ENCODE measurements around the gene MTUS2. TPM values are rescaled to one million over a fixed set of nuclear protein-coding genes. Genes with fewer than 3 reads are reported as not detected.

MTUS2 gene
- total and polyA plus RNA-seq, 2 of the 8 experiments (the other 6 are each of a cell fraction or from before 2014, with no cell fraction given), result 0.18 to 0.80 TPM

GRCh38 chr13:29520671-29521070 lies 700.5 kb downstream of the MTUS2 start:
- WGBS, 2 experiments (ENCODE audit: extremely low coverage in 1 of 2, insufficient coverage in 1 of 2, insufficient read length in 1 of 2, insufficient replicate concordance in 2 of 2, low coverage in 1 of 2, low lambda C conversion rate in 2 of 2, missing lambda C conversion rate in 1 of 2), result 92% methylated on average over 4 of the region's 4 CpGs; no CpG with 5 or more reads in 1 of the 2 experiments
- no peak overlapping the region for H2BK120ac ChIP-seq (replicated peaks; ENCODE audit: low read depth, low read length)
- H3K4me3 ChIP-seq (ENCODE audit: extremely low read depth in 1 of 4, insufficient read depth in 2 of 4, low read depth in 3 of 4, low read length in 4 of 4), result no peak overlapping the region
- H3K27me3 ChIP-seq (replicated peaks in 1 of 4; ENCODE audit: control insufficient read depth in 3 of 4, extremely low read depth in 1 of 4, insufficient read depth in 3 of 4, low read length in 3 of 4), result no peaks in the 10 kb centered on the region
- peaks cover 7% of the 10 kb centered on the region; the same call in 1 of the 2 replicates for H3K79me1 ChIP-seq (ENCODE audit: low read depth, low read length)
- no peak overlapping the region for H3K4ac ChIP-seq (replicated peaks; ENCODE audit: insufficient read length, low read depth, low read length)
- H3K4me2 ChIP-seq (ENCODE audit: insufficient read depth in 1 of 2, low read depth in 2 of 2, low read length in 2 of 2), result no peak overlapping the region
- TF ChIP-seq CREB1 (IDR thresholded peaks at IDR 0.05) (no peak), TAF7 (optimal IDR thresholded peaks at IDR 0.05; ENCODE audit: borderline replicate concordance, low read depth, low read length) (no peak), TBP (IDR thresholded peaks at IDR 0.05; ENCODE audit: low read depth, low read length) (no peak), POLR2A (IDR thresholded peaks at IDR 0.05; ENCODE audit: control extremely low read depth in 1 of 2, low read depth in 2 of 2, low read length in 2 of 2) (no peak), CBX8 (IDR thresholded peaks at IDR 0.05; ENCODE audit: borderline replicate concordance, low read depth, low read length) (no peak), MAFK (IDR thresholded peaks at IDR 0.05; ENCODE audit: low read depth, low read length) (no peak), SIX5 (IDR thresholded peaks at IDR 0.05; ENCODE audit: low read depth, low read length) (no peak), NANOG (IDR thresholded peaks at IDR 0.05; ENCODE audit: insufficient read depth, low read depth, low read length, poor library complexity, severe bottlenecking) (no peak)
- no peak overlapping the region for H3K23ac ChIP-seq (ENCODE audit: insufficient read length)
- no peak overlapping the region for H4K5ac ChIP-seq (ENCODE audit: insufficient read length, low read depth, low read length)
- H3K27ac ChIP-seq (ENCODE audit: low read depth, low read length), result no peak overlapping the region
- H3K9ac ChIP-seq (replicated peaks in 1 of 4; ENCODE audit: extremely low read depth in 1 of 4, low read depth in 3 of 4, low read length in 3 of 4), result no peak overlapping the region
- H4K91ac ChIP-seq (replicated peaks; ENCODE audit: insufficient read length, low read length), result no peak overlapping the region
- H2BK20ac ChIP-seq (ENCODE audit: low read length), result no peak overlapping the region
- DNase-seq (ENCODE audit: low read depth in 1 of 2, low spot score in 2 of 2) (no peak), FAIRE-seq (no peak)
- ChIA-PET CTCF (ENCODE audit: partially characterized antibody) (interaction anchor here (1.9 to 2.5 kb wide), 2 partner anchors 12 to 187 kb away, joined by 5 to 6 read pairs; no protein-coding TSS in a partner anchor), POLR2A (ENCODE audit: partially characterized antibody) (no interaction called here)
- no peak overlapping the region for H2BK5ac ChIP-seq (ENCODE audit: low read depth, low read length)
- no peak overlapping the region for H2AK5ac ChIP-seq (ENCODE audit: low read depth, low read length)
- no peak overlapping the region for H4K8ac ChIP-seq (ENCODE audit: extremely low read depth, insufficient read depth, low read length)
- H2AFZ ChIP-seq (ENCODE audit: low read length), result no peak overlapping the region
- no peak overlapping the region for H3K18ac ChIP-seq (ENCODE audit: extremely low read depth, low read length)
- H3K36me3 ChIP-seq (ENCODE audit: control insufficient read depth in 2 of 4, insufficient read depth in 4 of 4, low read length in 3 of 4), result peaks cover 11 to 80% (median 59%) of the 10 kb centered on the region in 4 experiments
- H4K20me1 ChIP-seq (replicated peaks in 1 of 2; ENCODE audit: control insufficient read depth in 1 of 2, insufficient read depth in 2 of 2, low read length in 2 of 2), result peaks cover 3 to 17% of the 10 kb centered on the region in 2 experiments
- H2BK15ac ChIP-seq (ENCODE audit: low read length), result no peak overlapping the region
- H3K14ac ChIP-seq (ENCODE audit: insufficient read length), result no peak overlapping the region
- no peak overlapping the region for H3K56ac ChIP-seq (replicated peaks; ENCODE audit: insufficient read length, low read depth, low read length)
- H3K23me2 ChIP-seq (ENCODE audit: low read depth, low read length), result peaks cover 4% of the 10 kb centered on the region; the same call in 1 of the 2 replicates
- H3K9me3 ChIP-seq (ENCODE audit: insufficient read depth in 2 of 2, low read depth in 1 of 2, low read length in 1 of 2), result no peaks in the 10 kb centered on the region
- H2BK12ac ChIP-seq (ENCODE audit: low read depth, low read length), result no peak overlapping the region
- peaks cover 0 to 5% of the 10 kb centered on the region in 2 experiments; a peak in 1 of 4 replicates for H3K79me2 ChIP-seq (ENCODE audit: control insufficient read depth in 1 of 2, insufficient read depth in 2 of 2, low read length in 2 of 2)
- H3K4me1 ChIP-seq (replicated peaks in 1 of 4; ENCODE audit: control insufficient read depth in 3 of 4, insufficient read depth in 4 of 4, low read length in 3 of 4), result no peaks in the 10 kb centered on the region
